HFFc6 (cell line): ENCODE results near the gene NUP93. TPM values are rescaled to one million over a fixed set of nuclear protein-coding genes. Genes with fewer than 3 reads are reported as not detected.
A peak's percentile ranks its signal among the peaks of the same experiment; 100 is the strongest.

Experiments
- DNase-seq: peaks from one replicate; pipeline ENCODE4 v3.0.0-alpha.2; 2018
- H3K27ac Mint-ChIP-seq: 2 replicates; pipeline ENCODE4 v1.8.0; 2020; ENCODE audit warnings: mild to moderate bottlenecking, mixed read lengths
- H3K27me3 Mint-ChIP-seq: 2 replicates; pipeline ENCODE4 v1.8.0; 2021; ENCODE audit warnings: mild to moderate bottlenecking, moderate library complexity, mixed read lengths; ENCODE audit not compliant: insufficient read depth
- H3K36me3 Mint-ChIP-seq: 2 replicates; pipeline ENCODE4 v1.8.0; 2021; ENCODE audit warnings: low read depth, mixed read lengths
- H3K4me1 Mint-ChIP-seq: 2 replicates; pipeline ENCODE4 v1.8.0; 2020; ENCODE audit warnings: low read depth, mixed read lengths
- H3K4me3 Mint-ChIP-seq: 2 replicates; pipeline ENCODE4 v1.8.0; 2020; ENCODE audit warnings: mild to moderate bottlenecking, moderate library complexity, mixed read lengths
- H3K9me3 Mint-ChIP-seq: 2 replicates; pipeline ENCODE4 v1.8.0; 2020; ENCODE audit warnings: mild to moderate bottlenecking, mixed read lengths
- total RNA-seq, 6 experiments: library from RNA; stranded (reverse); fragmentation: NEBNext Ultra II Directional; extraction: Animal tissue kit (Norgen Biotek cat#: 25700); gene quantifications; 2 replicates in 1 of 6; 3 replicates in 5 of 6; pipeline ENCODE4 v1.2.3, GENCODE V29; 2021
- TF ChIP-seq, protein P1 (sequence below): fragments of 200-600 bp; sonication (generic); IDR thresholded peaks from 2 replicates; pipeline ENCODE4 v1.5.0; 2021; ENCODE audit warnings: antibody characterized with exemption, mild to moderate bottlenecking

NUP93 gene
- total RNA-seq, 6 experiments from 2014 or later, result 58.6 to 84.0 (median 78.8) TPM

DNA sequence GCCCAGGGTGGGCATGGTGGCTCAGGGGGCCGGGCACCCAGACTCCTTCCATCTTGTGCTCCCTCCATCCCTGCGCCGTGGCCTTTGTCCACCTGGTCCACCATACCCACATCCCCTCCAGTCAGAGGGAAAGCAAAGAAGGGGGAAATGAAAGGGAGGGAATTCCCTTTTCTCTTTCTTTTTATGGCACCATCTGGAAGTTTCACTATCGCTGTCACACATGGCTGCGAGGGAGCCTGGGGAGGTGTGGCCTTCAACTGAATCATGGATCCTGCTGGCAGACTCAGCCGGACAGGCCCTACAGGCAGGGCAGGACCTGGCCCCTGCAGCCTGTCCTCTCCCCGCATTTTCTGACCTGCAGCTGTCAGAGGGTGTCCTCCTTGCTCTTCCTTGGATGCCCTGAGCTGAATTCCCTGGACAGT, 141.3 kb downstream of the NUP93 start:
- peak; percentile 67 for DNase-seq
- peak overlapping the region; percentile 53 for H3K27ac Mint-ChIP-seq

DNA sequence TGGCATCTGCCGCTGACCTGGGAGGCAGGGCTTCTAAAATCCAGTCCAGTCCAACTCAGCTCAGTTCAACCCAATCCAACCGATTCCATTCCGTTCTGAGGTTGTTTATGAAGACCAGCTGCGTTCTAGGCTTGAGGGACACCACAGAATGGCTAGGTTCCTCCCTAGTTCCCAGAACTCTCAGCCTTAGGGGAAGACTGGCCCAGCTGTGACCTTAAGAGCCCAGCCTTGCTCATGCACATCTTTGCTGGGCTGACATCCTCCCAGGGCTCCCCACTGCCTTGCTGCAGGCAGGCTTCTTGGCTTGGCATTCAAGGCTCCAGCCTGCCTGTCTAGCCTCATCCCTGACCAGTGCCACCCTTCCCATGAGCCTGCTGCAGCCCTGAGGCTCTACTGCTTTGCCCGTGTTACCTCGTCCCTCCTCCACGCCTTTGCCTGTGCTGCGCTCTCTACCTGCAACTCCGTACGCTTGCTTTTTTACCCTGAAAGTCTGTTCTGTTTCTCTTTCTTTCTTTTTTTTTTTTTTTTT, 143.0 kb downstream of the NUP93 start:
- no peaks in the 10 kb centered on the region for H3K9me3 Mint-ChIP-seq
- TF ChIP-seq, protein P1, sequence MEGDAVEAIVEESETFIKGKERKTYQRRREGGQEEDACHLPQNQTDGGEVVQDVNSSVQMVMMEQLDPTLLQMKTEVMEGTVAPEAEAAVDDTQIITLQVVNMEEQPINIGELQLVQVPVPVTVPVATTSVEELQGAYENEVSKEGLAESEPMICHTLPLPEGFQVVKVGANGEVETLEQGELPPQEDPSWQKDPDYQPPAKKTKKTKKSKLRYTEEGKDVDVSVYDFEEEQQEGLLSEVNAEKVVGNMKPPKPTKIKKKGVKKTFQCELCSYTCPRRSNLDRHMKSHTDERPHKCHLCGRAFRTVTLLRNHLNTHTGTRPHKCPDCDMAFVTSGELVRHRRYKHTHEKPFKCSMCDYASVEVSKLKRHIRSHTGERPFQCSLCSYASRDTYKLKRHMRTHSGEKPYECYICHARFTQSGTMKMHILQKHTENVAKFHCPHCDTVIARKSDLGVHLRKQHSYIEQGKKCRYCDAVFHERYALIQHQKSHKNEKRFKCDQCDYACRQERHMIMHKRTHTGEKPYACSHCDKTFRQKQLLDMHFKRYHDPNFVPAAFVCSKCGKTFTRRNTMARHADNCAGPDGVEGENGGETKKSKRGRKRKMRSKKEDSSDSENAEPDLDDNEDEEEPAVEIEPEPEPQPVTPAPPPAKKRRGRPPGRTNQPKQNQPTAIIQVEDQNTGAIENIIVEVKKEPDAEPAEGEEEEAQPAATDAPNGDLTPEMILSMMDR, result no peak
- peaks cover 9% of the 10 kb centered on the region for H3K4me1 Mint-ChIP-seq
- no peak overlapping the region for H3K27ac Mint-ChIP-seq
- no peak for DNase-seq
- H3K36me3 Mint-ChIP-seq, result no peaks in the 10 kb centered on the region
- H3K4me3 Mint-ChIP-seq, result no peak overlapping the region
- H3K27me3 Mint-ChIP-seq, result peaks cover 1% of the 10 kb centered on the region

More for the DNA sequence above, 141.3 kb downstream of the NUP93 start:
- TF ChIP-seq, protein P1, result 0 out of 2 replicates have a peak, but pooled peaks have one; percentile 12
- no peak overlapping the region for H3K4me3 Mint-ChIP-seq
- no peaks in the 10 kb centered on the region for H3K9me3 Mint-ChIP-seq
- peaks cover 1% of the 10 kb centered on the region for H3K27me3 Mint-ChIP-seq
- peaks cover 15% of the 10 kb centered on the region for H3K4me1 Mint-ChIP-seq
- no peaks in the 10 kb centered on the region for H3K36me3 Mint-ChIP-seq

DNA sequence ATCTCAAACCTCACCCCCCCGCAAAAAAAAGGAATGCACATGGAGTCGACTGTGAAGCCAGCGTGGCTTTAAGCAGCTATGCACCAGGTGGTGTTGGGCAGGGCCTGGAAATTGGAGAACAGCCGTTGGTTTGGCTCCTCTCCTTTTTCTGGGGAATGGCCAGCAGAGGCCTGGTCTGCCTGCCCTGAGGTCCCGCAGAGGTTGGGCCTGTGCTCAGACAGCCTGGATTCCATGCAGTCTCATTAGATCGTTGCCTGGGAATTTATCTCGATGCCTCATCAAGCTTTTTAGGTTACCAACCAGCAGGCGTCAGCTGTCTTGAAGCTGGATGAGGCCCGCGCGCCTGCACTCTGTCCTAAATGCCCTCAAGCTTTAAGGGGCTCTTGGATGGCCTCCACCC, 144.9 kb downstream of the NUP93 start:
- H3K27me3 Mint-ChIP-seq, result peaks cover 5% of the 10 kb centered on the region
- no peak overlapping the region for H3K4me3 Mint-ChIP-seq
- DNase-seq, result no peak
- H3K27ac Mint-ChIP-seq, result no peak overlapping the region
- TF ChIP-seq, protein P1, result no peak
- peaks cover 9% of the 10 kb centered on the region for H3K4me1 Mint-ChIP-seq
- H3K36me3 Mint-ChIP-seq, result no peaks in the 10 kb centered on the region
- H3K9me3 Mint-ChIP-seq, result no peaks in the 10 kb centered on the region

DNA sequence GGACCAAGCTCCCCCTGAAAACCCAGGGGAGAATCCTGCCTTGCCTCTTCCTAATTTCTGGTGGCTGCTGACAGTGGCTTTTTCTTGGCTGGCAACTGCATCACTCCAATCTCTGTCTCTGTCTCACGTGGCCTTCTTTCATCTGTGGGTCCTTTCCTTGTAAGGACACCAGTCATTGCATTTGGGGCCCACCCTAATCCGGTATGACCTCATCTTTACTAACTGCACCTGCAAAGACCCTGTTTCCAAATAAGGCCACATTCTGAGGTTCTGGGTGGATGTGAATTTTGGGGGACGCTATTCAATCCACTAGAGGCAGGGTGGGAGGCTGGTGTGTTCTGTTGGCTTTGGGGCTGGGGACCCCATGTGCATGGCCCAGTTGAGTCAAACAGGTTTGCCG, 146.1 kb downstream of the NUP93 start:
- DNase-seq, result no peak
- Mint-ChIP-seq H3K4me3 (no peak overlapping the region), H3K27ac (no peak overlapping the region), H3K9me3 (no peaks in the 10 kb centered on the region), H3K36me3 (no peaks in the 10 kb centered on the region), H3K4me1 (peaks cover 7% of the 10 kb centered on the region), H3K27me3 (peaks cover 5% of the 10 kb centered on the region)
- TF ChIP-seq, protein P1, result no peak

DNA sequence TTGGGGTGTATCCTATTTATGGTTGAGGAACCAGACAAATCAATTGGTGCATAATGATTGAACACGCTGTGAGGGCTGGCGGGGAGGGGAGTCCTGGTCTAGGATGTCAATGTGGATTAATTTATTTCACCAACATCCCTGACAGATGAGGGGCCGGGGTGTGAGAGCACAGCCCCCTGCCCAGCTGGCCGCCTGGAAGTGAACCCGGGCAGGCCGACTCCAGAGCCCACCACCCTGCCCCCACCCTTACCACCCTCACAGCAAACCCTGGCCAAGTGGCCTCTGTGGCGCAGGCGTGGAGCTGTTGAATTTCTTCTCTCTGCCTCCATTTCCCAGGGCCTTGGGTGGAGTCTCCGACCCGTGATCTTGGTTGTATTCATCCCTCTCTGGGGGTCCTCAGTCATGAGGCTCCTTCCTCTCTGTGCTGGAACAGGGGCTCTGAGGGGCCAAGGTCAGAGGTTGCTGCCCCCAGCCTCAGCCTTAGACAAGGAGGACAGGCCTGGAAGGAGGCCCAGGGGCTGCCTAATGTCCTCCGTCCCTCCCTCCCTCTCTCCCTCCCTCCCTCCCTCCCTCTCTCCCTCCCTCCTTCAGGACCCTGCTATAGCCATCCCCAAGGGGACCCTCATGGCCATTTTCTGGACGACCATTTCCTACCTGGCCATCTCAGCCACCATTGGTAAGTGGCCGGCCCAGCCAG, 147.7 kb downstream of the NUP93 start:
- Mint-ChIP-seq H3K36me3 (no peaks in the 10 kb centered on the region), H3K4me3 (no peak overlapping the region), H3K27ac (no peak overlapping the region), H3K9me3 (no peaks in the 10 kb centered on the region), H3K27me3 (peaks cover 14% of the 10 kb centered on the region), H3K4me1 (no peaks in the 10 kb centered on the region)
- TF ChIP-seq, protein P1, result no peak
- no peak for DNase-seq
